HepG2 (cell line): ENCODE measurements around the gene ZC3H7B. TPM values are rescaled to one million over a fixed set of nuclear protein-coding genes. Genes with fewer than 3 reads are reported as not detected.

Experiments used
- ATAC-seq: fragments of 200-7000 bp; cut with Tn5 transposase; 3 replicates; pipeline ENCODE4 v1.9.1; 2020; ENCODE audit warnings: mild to moderate bottlenecking, moderate library complexity
- BruUV-seq: library from RNA; stranded (reverse); fragments of 400-500 nt; replicated peaks from 2 replicates; lab custom pipeline; 2021; lab: Mats Ljungman, UMichigan
- CTCF ChIA-PET: fragments of 300-600 bp; formaldehyde crosslinking; extraction: SDS; loops from one replicate; lab custom pipeline; 2021; ENCODE audit warnings: low total read pairs, inconsistent platforms, low intra/inter-chr PET ratio; lab: Yijun Ruan, JAX
- POLR2A ChIA-PET: fragments of 350-600 bp; sonication (Branson Sonifier 250); formaldehyde crosslinking; loops from one replicate; lab custom pipeline; 2020; ENCODE audit warnings: antibody characterized with exemption, inconsistent platforms; lab: Yijun Ruan, JAX
- DNase-seq: peaks from one replicate; pipeline ENCODE4 v3.0.0-alpha.2; 2015; ENCODE audit warnings: low spot score
- FAIRE-seq: peaks from 3 replicates; lab custom pipeline; 2011; peaks lifted over from hg19 to GRCh38; lab: Jason Lieb, UNC
- H2AFZ ChIP-seq: one replicate; pipeline ENCODE4 v1.6.1; 2011; ENCODE audit warnings: low read length, inconsistent platforms
- H3K27ac ChIP-seq: fragments of 300-600 bp; 3 replicates; pipeline ENCODE4 v1.8.0; 2011; ENCODE audit warnings: mixed run types, mild to moderate bottlenecking, mixed read lengths, low read length, inconsistent platforms; ENCODE audit not compliant: insufficient read depth; ENCODE audit errors: extremely low read length
- H3K27me3 ChIP-seq, 2 experiments: fragments of 200-600 bp in 1 of 2; 2 replicates in 1 of 2; 3 replicates in 1 of 2; pipeline versions ENCODE4 v1.6.0 to v1.8.0; 2011; ENCODE audit warnings: low read length in 2 of 2, mild to moderate bottlenecking in 2 of 2, moderate library complexity in 2 of 2, inconsistent platforms in 1 of 2; ENCODE audit not compliant: insufficient read depth in 2 of 2, control insufficient read depth in 1 of 2
- H3K36me3 ChIP-seq, 2 experiments: fragments of 200-600 bp in 1 of 2; replicated peaks in 1 of 2; 2 replicates in 1 of 2; 3 replicates in 1 of 2; pipeline versions ENCODE4 v1.5.1 to v1.8.0; 2011; ENCODE audit warnings: low read length in 2 of 2, inconsistent platforms in 1 of 2; ENCODE audit not compliant: insufficient read depth in 2 of 2, control insufficient read depth in 1 of 2
- H3K4me1 ChIP-seq: 2 replicates; pipeline ENCODE4 v1.5.1; 2012; ENCODE audit warnings: low read length, inconsistent platforms; ENCODE audit not compliant: insufficient read depth
- H3K4me2 ChIP-seq: 2 replicates; pipeline ENCODE4 v1.6.0; 2011; ENCODE audit warnings: low read depth, low read length, inconsistent platforms
- H3K4me3 ChIP-seq, 3 experiments: fragments of 200-600 bp in 1 of 3; sonication (generic), shearing (Covaris generic) in 1 of 3; replicated peaks in 1 of 3; 2 replicates each; pipeline ENCODE4 v1.5.1; 2011 to 2016; ENCODE audit warnings: low read length in 3 of 3, inconsistent platforms in 2 of 3, low read depth in 2 of 3, mild to moderate bottlenecking in 2 of 3, control low read depth in 1 of 3, mixed read lengths in 1 of 3; ENCODE audit not compliant: insufficient read depth in 1 of 3
- H3K79me2 ChIP-seq: one replicate; pipeline ENCODE4 v1.6.1; 2011; ENCODE audit warnings: low read length, inconsistent platforms; ENCODE audit not compliant: insufficient read depth
- H3K9ac ChIP-seq: 2 replicates; pipeline ENCODE4 v1.6.0; 2011; ENCODE audit warnings: mild to moderate bottlenecking, low read depth, low read length, inconsistent platforms; ENCODE audit not compliant: insufficient read depth
- H3K9me3 ChIP-seq: 2 replicates; pipeline ENCODE4 v1.5.1; 2012; ENCODE audit warnings: mild to moderate bottlenecking, low read length
- H4K20me1 ChIP-seq: 2 replicates; pipeline ENCODE4 v1.6.0; 2011; ENCODE audit warnings: inconsistent platforms, mild to moderate bottlenecking, low read length, moderate library complexity; ENCODE audit not compliant: insufficient read depth
- AGO1 ChIP-seq: fragments of 200-400 bp; formaldehyde crosslinking; IDR thresholded peaks from 2 replicates; pipeline ENCODE4 v1.6.1; 2017; ENCODE audit warnings: mild to moderate bottlenecking, low read depth, low read length, moderate library complexity; ENCODE audit not compliant: poor library complexity, severe bottlenecking
- BCL6 ChIP-seq: IDR thresholded peaks from 2 replicates; pipeline ENCODE4 v1.6.1; 2016; ENCODE audit warnings: missing genetic modification reagents, missing compliant biosample characterization
- BCLAF1 ChIP-seq: fragments of 450-650 bp; IDR thresholded peaks from 2 replicates; pipeline ENCODE4 v1.6.1; 2017; ENCODE audit warnings: mild to moderate bottlenecking
- CEBPB ChIP-seq: IDR thresholded peaks from 2 replicates; pipeline ENCODE4 v1.6.1; 2011; ENCODE audit warnings: low read depth, low read length, improper control_type of control experiment, borderline replicate concordance
- CHD4 ChIP-seq: fragments of 200-600 bp; sonication (generic); IDR thresholded peaks from 2 replicates; pipeline ENCODE4 v1.7.0; 2017; ENCODE audit warnings: mild to moderate bottlenecking, low read length, borderline replicate concordance
- RELA ChIP-seq: sonication (generic); formaldehyde crosslinking; IDR thresholded peaks from 2 replicates; pipeline ENCODE4 v1.4.0; 2020; ENCODE audit warnings: missing genetic modification reagents
- SOX6 ChIP-seq, 2 experiments: fragments of 450-650 bp in 1 of 2; sonication (generic) in 1 of 2; formaldehyde crosslinking in 1 of 2; IDR thresholded peaks; 2 replicates each; pipeline versions ENCODE4 v1.4.0 to v1.6.1; 2017 to 2020; ENCODE audit warnings: antibody characterized with exemption in 1 of 2, mild to moderate bottlenecking in 1 of 2, missing genetic modification reagents in 1 of 2
- YEATS4 ChIP-seq: sonication (generic); formaldehyde crosslinking; IDR thresholded peaks from 2 replicates; pipeline ENCODE4 v1.4.0; 2020; ENCODE audit warnings: missing genetic modification reagents, borderline replicate concordance
- ZMAT5 ChIP-seq: sonication (generic); formaldehyde crosslinking; IDR thresholded peaks from 2 replicates; pipeline ENCODE4 v1.5.0; 2020; ENCODE audit warnings: mild to moderate bottlenecking, low read depth, missing genetic modification reagents, borderline replicate concordance
- ZNF446 ChIP-seq: sonication (generic); formaldehyde crosslinking; IDR thresholded peaks from 2 replicates; pipeline ENCODE4 v1.5.0; 2020; ENCODE audit warnings: mild to moderate bottlenecking, missing genetic modification reagents
- ZNF839 ChIP-seq: sonication (generic); formaldehyde crosslinking; IDR thresholded peaks from 2 replicates; pipeline ENCODE4 v1.4.0; 2020; ENCODE audit warnings: missing genetic modification reagents, mild to moderate bottlenecking, borderline replicate concordance
- WGBS: methylation state at CpG from one replicate; pipeline ENCODE4 v1.1.6; 2017; ENCODE audit warnings: low lambda C conversion rate; 5-methylcytosine and 5-hydroxymethylcytosine counted together
- in situ Hi-C: cut with HindIII; loops from 2 replicates; pipeline ENCODE4 v1.10.0; 2017; ENCODE audit warnings: low pct_unique_long_range_greater_than_20kb; ENCODE audit not compliant: extremely low pct_ligation_motif_present
- intact Hi-C: fragments of 100-400 bp; cut with micrococcal nuclease; formaldehyde crosslinking; loops from one replicate; pipeline ENCODE4 v1.10.0; 2022; ENCODE audit not compliant: unreplicated experiment
- polyA plus RNA-seq, 8 experiments: library from polyadenylated mRNA; depleted of rRNA in 3 of 8; stranded (reverse) in 7 of 8; unstranded in 1 of 8; fragments of >200 nt; fragmentation: Illumina TruSeq in 4 of 8; extraction: Trizol in 4 of 8; gene quantifications; 2 replicates each; pipeline versions ENCODE4 v1.2.1 to v1.2.3, GENCODE V29; 2011 to 2016; ENCODE audit warnings: low read depth in 4 of 8, missing spikeins in 1 of 8, mixed read lengths in 1 of 8; ENCODE audit not compliant: insufficient read depth in 1 of 8
- total RNA-seq, 5 experiments: library from RNA; depleted of rRNA; stranded (reverse); fragments of >200 nt; fragmentation: Illumina TruSeq; extraction: Trizol; gene quantifications; 2 replicates each; pipeline ENCODE4 v1.2.3, GENCODE V29; 2016; ENCODE audit warnings: low read depth in 1 of 5
- TF ChIP-seq, protein P1 (sequence below): sonication (generic); formaldehyde crosslinking; IDR thresholded peaks from 2 replicates; pipeline ENCODE4 v1.5.1; 2020; ENCODE audit warnings: missing genetic modification reagents, mild to moderate bottlenecking, borderline replicate concordance
- TF ChIP-seq, protein P2 (sequence below): sonication (generic); formaldehyde crosslinking; IDR thresholded peaks from 2 replicates; pipeline ENCODE4 v1.4.0; 2020; ENCODE audit warnings: low read depth, missing genetic modification reagents

Gene ZC3H7B
- total and polyA plus RNA-seq, 2 of the 13 experiments (the other 11 are each of a cell fraction or from before 2014, with no cell fraction given): 26.4 to 37.2 TPM

DNA sequence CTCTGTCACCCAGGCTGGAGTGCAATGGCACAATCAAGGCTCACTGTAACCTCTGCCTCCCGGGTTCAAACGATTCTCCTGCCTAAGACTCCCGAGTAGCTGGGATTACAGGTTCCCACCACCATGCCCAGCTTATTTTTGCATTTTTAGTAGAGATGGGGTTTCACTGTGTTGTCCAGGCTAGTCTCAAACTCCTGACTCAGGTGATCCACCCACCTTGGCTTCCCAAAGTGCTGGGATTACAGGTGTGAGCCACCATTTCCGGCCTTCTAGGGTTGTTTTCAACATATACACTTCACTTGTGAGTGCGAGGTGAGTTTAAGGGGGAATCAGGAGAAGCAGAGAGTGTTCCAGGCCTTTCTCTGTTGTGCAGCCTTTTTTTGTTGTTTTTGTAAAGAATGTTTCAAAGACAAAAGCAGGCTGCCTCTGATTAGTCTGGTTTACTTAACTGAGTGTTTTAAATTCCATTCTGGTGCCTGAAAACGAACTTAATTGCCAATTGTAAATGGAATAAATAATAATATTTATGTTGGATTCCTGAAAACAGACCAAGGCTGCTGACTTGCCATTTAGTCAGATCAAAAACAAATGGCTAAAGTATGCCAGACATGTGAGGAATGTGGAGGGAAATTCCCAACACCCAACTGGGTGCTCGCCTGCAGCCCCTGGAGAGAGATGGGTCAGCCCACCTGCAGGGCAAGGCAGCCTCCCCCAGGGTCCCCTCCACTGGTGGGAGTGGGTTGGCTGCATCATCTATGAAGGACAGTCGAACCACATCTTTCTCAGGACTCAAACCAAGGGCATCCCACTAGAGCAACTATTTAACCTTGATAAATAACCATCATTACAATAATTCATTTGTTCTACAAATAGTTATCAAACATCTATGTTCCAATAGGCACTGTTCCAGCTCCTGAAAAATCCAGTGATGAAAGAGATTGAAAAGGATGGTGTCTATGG lies 10.8 kb upstream of the ZC3H7B start:
- no peak overlapping the region for H3K4me3 ChIP-seq
- no peaks in the 10 kb centered on the region for H3K9me3 ChIP-seq
- FAIRE-seq (no peak), ATAC-seq (no peak), DNase-seq (peak; percentile 64)
- ChIA-PET CTCF (no interaction called here), POLR2A (interaction anchor here (6.0 kb wide), 1 partner anchor 90 kb away, joined by 49 read pairs; the partner anchor contains the start of gene TEF)
- H2AFZ ChIP-seq: no peak overlapping the region
- H3K79me2 ChIP-seq: peaks cover under 1% of the 10 kb centered on the region
- BruUV-seq: no TSS peak
- H3K27ac ChIP-seq: peak overlapping the region; percentile 60
- intact Hi-C loops: no loop called here
- H3K4me1 ChIP-seq: peaks cover 41% of the 10 kb centered on the region
- no peaks in the 10 kb centered on the region; a peak in 1 of 5 replicates for H3K27me3 ChIP-seq
- H3K36me3 ChIP-seq: no peaks in the 10 kb centered on the region
- 19% methylated on average over 8 of the region's 8 CpGs for WGBS
- H4K20me1 ChIP-seq: no peaks in the 10 kb centered on the region
- peak overlapping the region; percentile 29 for H3K4me2 ChIP-seq
- in situ Hi-C loops: no loop called here
- H3K9ac ChIP-seq: peak overlapping the region; percentile 19; the same call in 1 of the 2 replicates
- TF ChIP-seq BCL6 (CRISPR knock-in tag) (0 out of 2 replicates have a peak, but pooled peaks have one; percentile 10), YEATS4 (CRISPR knock-in tag) (no peak), CHD4 (no peak), CEBPB (no peak), ZNF839 (CRISPR knock-in tag) (no peak), BCLAF1 (no peak), SOX6 (IDR thresholded peaks at IDR 0.05) (no peak), SOX6 (CRISPR knock-in tag; IDR thresholded peaks at IDR 0.05) (peak; percentile 48; the same call in 1 of the 2 replicates), ZNF446 (CRISPR knock-in tag) (no peak), AGO1 (no peak), RELA (CRISPR knock-in tag) (peak; percentile 97; the same call in 1 of the 2 replicates), ZMAT5 (no peak)
- TF ChIP-seq, protein P1, sequence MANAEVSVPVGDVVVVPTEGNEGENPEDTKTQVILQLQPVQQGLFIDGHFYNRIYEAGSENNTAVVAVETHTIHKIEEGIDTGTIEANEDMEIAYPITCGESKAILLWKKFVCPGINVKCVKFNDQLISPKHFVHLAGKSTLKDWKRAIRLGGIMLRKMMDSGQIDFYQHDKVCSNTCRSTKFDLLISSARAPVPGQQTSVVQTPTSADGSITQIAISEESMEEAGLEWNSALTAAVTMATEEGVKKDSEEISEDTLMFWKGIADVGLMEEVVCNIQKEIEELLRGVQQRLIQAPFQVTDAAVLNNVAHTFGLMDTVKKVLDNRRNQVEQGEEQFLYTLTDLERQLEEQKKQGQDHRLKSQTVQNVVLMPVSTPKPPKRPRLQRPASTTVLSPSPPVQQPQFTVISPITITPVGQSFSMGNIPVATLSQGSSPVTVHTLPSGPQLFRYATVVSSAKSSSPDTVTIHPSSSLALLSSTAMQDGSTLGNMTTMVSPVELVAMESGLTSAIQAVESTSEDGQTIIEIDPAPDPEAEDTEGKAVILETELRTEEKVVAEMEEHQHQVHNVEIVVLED (CRISPR knock-in tag): no peak
- TF ChIP-seq, protein P2, sequence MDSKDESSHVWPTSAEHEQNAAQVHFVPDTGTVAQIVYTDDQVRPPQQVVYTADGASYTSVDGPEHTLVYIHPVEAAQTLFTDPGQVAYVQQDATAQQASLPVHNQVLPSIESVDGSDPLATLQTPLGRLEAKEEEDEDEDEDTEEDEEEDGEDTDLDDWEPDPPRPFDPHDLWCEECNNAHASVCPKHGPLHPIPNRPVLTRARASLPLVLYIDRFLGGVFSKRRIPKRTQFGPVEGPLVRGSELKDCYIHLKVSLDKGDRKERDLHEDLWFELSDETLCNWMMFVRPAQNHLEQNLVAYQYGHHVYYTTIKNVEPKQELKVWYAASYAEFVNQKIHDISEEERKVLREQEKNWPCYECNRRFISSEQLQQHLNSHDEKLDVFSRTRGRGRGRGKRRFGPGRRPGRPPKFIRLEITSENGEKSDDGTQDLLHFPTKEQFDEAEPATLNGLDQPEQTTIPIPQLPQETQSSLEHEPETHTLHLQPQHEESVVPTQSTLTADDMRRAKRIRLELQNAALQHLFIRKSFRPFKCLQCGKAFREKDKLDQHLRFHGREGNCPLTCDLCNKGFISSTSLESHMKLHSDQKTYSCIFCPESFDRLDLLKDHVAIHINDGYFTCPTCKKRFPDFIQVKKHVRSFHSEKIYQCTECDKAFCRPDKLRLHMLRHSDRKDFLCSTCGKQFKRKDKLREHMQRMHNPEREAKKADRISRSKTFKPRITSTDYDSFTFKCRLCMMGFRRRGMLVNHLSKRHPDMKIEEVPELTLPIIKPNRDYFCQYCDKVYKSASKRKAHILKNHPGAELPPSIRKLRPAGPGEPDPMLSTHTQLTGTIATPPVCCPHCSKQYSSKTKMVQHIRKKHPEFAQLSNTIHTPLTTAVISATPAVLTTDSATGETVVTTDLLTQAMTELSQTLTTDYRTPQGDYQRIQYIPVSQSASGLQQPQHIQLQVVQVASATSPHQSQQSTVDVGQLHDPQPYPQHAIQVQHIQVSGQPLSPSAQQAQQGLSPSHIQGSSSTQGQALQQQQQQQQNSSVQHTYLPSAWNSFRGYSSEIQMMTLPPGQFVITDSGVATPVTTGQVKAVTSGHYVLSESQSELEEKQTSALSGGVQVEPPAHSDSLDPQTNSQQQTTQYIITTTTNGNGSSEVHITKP (CRISPR knock-in tag): peak; percentile 68
